ENCODE data around the gene TRIP11. TPM values are rescaled to one million over a fixed set of nuclear protein-coding genes. Genes with fewer than 3 reads are reported as not detected.

The TRIP11 gene
- total and polyA plus RNA-seq, 2 of the 13 experiments (the other 11 are each of a cell fraction or from before 2014, with no cell fraction given), result 10.9 to 32.8 TPM

- no TSS peak for BruUV-seq (replicated peaks)
- Histone ChIP-seq H3K79me2 (ENCODE audit: insufficient read depth, low read length) (no peaks in the 10 kb centered on the region), H3K4me3 (replicated peaks in 1 of 3; ENCODE audit: insufficient read depth in 1 of 3, low read depth in 2 of 3, low read length in 3 of 3) (no peak overlapping the region), H2AFZ (ENCODE audit: low read length) (no peak overlapping the region), H3K27me3 (ENCODE audit: control insufficient read depth in 1 of 2, insufficient read depth in 2 of 2, low read length in 2 of 2) (no peaks in the 10 kb centered on the region), H3K9me3 (ENCODE audit: low read length) (no peaks in the 10 kb centered on the region), H3K4me1 (ENCODE audit: insufficient read depth, low read length) (no peaks in the 10 kb centered on the region), H3K36me3 (replicated peaks in 1 of 2; ENCODE audit: control insufficient read depth in 1 of 2, insufficient read depth in 2 of 2, low read length in 2 of 2) (peaks cover 9 to 40% of the 10 kb centered on the region in 2 experiments; a peak in 4 of 5 replicates), H4K20me1 (ENCODE audit: insufficient read depth, low read length) (no peaks in the 10 kb centered on the region), H3K9ac (ENCODE audit: insufficient read depth, low read depth, low read length) (no peak overlapping the region), H3K4me2 (ENCODE audit: low read depth, low read length) (no peak overlapping the region), H3K27ac (ENCODE audit: extremely low read length, insufficient read depth, low read length) (no peak overlapping the region)
- FAIRE-seq (no peak), ATAC-seq (no peak), DNase-seq (ENCODE audit: low spot score) (no peak)
- ChIA-PET CTCF (ENCODE audit: low intra/inter-chr PET ratio, low total read pairs) (no interaction called here), POLR2A (no interaction called here)
- TF ChIP-seq MAFF (IDR thresholded peaks at IDR 0.05; ENCODE audit: low read depth, low read length) (peak; percentile 42; the same call in 1 of the 2 replicates), ZNF772 (CRISPR knock-in tag; IDR thresholded peaks at IDR 0.05) (no peak), PAXIP1 (CRISPR knock-in tag; conservative IDR thresholded peaks at IDR 0.05) (no peak), MEF2D (CRISPR knock-in tag; IDR thresholded peaks at IDR 0.05) (no peak), ATAD3A (CRISPR knock-in tag; IDR thresholded peaks at IDR 0.05) (no peak), NFYB (CRISPR knock-in tag; IDR thresholded peaks at IDR 0.05) (no peak), MAFK (conservative IDR thresholded peaks at IDR 0.05 in 1 of 2, IDR thresholded peaks at IDR 0.05 in 1 of 2; ENCODE audit: low read length in 2 of 2) (peak; percentile 19 to 62; a peak in 3 of 4 replicates)
- WGBS (ENCODE audit: low lambda C conversion rate), result 95% methylated on average over 1 of the region's 1 CpG
- intact Hi-C loops (cut with micrococcal nuclease; ENCODE audit: unreplicated experiment) (no loop called here), in situ Hi-C loops (cut with HindIII; ENCODE audit: extremely low pct_ligation_motif_present, low pct_unique_long_range_greater_than_20kb) (no loop called here)
These were observed 30.3 kb downstream of the TRIP11 start for GRCh38 chr14:92009604-92010003.

Measured in HepG2 (cell line).